Osteocyte (in vitro differentiated cells): ENCODE data around the gene SH3BGR. TPM values are rescaled to one million over a fixed set of nuclear protein-coding genes. Genes with fewer than 3 reads are reported as not detected.
A peak's percentile ranks its signal among the peaks of the same experiment; 100 is the strongest.

Experiments used
- DNase-seq: peaks from one replicate; pipeline ENCODE4 v3.0.0; 2021; ENCODE audit warnings: mixed read lengths; ENCODE audit not compliant: unreplicated experiment; ENCODE audit errors: extremely low spot score
- H3K27ac Mint-ChIP-seq: one replicate; pipeline ENCODE4 v1.8.0; 2021; ENCODE audit warnings: mild to moderate bottlenecking, mixed read lengths; ENCODE audit not compliant: unreplicated experiment
- H3K27me3 Mint-ChIP-seq: one replicate; pipeline ENCODE4 v1.8.0; 2021; ENCODE audit warnings: mixed read lengths; ENCODE audit not compliant: unreplicated experiment
- H3K36me3 Mint-ChIP-seq: one replicate; pipeline ENCODE4 v1.8.0; 2021; ENCODE audit warnings: mixed read lengths; ENCODE audit not compliant: unreplicated experiment
- H3K4me1 Mint-ChIP-seq: one replicate; pipeline ENCODE4 v1.8.0; 2021; ENCODE audit warnings: mixed read lengths; ENCODE audit not compliant: unreplicated experiment
- H3K4me3 Mint-ChIP-seq: one replicate; pipeline ENCODE4 v1.8.0; 2021; ENCODE audit warnings: mild to moderate bottlenecking, moderate library complexity, mixed read lengths; ENCODE audit not compliant: unreplicated experiment
- H3K9me3 Mint-ChIP-seq: one replicate; pipeline ENCODE4 v1.8.0; 2021; ENCODE audit warnings: mixed read lengths; ENCODE audit not compliant: unreplicated experiment
- total RNA-seq: library from RNA; stranded (reverse); gene quantifications from 2 replicates; pipeline ENCODE4 v1.2.1, GENCODE V29; 2021
- TF ChIP-seq, protein P1 (sequence below): fragments of 200-600 bp; sonication (generic); IDR thresholded peaks from 2 replicates; pipeline ENCODE4 v1.5.0; 2021; ENCODE audit warnings: antibody characterized with exemption, mild to moderate bottlenecking, moderate library complexity

SH3BGR gene
- total RNA-seq, 1 donor from 2014 or later = 1.2 TPM

DNA sequence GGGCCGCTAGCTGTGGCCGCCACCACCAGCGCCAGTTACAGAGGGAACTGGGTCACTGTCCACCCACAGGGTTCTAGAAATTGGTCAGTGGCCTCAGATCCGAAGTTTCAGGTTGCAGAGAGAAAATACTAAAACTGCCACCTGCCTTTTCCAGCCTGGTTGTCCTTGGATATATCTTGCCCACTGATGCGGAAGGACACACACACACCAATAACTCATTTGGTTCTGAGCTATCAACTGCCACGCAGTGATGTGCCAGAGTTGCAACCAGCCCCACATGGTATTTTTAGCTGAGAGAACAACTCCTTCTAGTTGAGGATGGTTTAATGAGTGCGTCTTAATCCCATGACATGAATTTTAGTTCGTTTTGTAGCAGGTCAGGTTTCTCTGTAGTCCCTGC, 68.1 kb downstream of the SH3BGR start:
- Mint-ChIP-seq H3K27ac (no peak overlapping the region), H3K4me1 (peaks cover 4% of the 10 kb centered on the region), H3K36me3 (no peaks in the 10 kb centered on the region), H3K27me3 (peaks cover 33% of the 10 kb centered on the region), H3K4me3 (no peak overlapping the region), H3K9me3 (no peaks in the 10 kb centered on the region)
- TF ChIP-seq, protein P1, sequence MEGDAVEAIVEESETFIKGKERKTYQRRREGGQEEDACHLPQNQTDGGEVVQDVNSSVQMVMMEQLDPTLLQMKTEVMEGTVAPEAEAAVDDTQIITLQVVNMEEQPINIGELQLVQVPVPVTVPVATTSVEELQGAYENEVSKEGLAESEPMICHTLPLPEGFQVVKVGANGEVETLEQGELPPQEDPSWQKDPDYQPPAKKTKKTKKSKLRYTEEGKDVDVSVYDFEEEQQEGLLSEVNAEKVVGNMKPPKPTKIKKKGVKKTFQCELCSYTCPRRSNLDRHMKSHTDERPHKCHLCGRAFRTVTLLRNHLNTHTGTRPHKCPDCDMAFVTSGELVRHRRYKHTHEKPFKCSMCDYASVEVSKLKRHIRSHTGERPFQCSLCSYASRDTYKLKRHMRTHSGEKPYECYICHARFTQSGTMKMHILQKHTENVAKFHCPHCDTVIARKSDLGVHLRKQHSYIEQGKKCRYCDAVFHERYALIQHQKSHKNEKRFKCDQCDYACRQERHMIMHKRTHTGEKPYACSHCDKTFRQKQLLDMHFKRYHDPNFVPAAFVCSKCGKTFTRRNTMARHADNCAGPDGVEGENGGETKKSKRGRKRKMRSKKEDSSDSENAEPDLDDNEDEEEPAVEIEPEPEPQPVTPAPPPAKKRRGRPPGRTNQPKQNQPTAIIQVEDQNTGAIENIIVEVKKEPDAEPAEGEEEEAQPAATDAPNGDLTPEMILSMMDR = no peak
- DNase-seq = no peak

DNA sequence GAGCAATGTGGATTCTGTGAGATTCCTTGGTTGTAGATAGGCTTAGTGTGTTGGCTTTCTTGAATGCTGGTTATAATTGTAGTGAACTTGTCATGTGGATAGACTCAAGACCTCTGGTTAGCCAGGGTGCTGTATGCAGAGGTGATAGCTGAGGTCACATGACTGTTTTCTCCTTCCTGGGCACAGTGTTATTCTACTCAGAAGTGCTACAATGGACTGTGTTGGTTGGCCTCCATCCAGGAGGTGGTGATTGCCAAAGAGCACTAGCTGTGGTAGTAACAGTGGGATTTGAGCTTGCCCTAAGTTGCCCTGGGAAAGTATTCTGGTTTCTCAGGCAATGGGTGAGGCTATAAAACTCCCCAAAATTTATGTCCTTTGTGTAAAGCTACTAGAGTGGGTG, 71.6 kb downstream of the SH3BGR start:
- Mint-ChIP-seq H3K36me3 (no peaks in the 10 kb centered on the region), H3K27me3 (peaks cover 24% of the 10 kb centered on the region), H3K4me1 (peaks cover 4% of the 10 kb centered on the region), H3K9me3 (no peaks in the 10 kb centered on the region), H3K4me3 (no peak overlapping the region), H3K27ac (no peak overlapping the region)
- TF ChIP-seq, protein P1 = no peak
- DNase-seq = peak; percentile 27

DNA sequence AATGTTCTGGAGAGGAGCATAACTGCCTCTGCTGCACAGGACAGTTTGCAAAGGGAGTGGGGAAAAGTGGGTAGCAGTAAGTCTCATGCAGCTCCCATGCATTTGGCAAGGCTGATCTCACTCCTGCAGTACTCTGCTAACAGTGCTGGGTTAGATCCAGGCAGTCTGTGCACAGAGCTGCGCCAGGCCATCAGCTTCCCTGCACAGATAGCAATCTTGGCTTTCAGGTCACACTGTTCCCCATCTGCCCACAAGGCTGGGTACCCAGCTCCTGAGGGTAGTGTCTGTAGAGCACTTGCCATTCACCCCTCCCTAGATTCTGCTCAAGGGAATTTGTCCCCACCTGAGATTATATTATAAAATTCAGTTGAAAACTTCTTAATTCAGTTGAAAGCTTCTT, 72.1 kb downstream of the SH3BGR start:
- no peak overlapping the region for H3K27ac Mint-ChIP-seq
- no peak for DNase-seq
- peaks cover 22% of the 10 kb centered on the region for H3K27me3 Mint-ChIP-seq
- peaks cover 4% of the 10 kb centered on the region for H3K4me1 Mint-ChIP-seq
- TF ChIP-seq, protein P1 = no peak
- H3K36me3 Mint-ChIP-seq = no peaks in the 10 kb centered on the region
- H3K9me3 Mint-ChIP-seq = no peaks in the 10 kb centered on the region
- no peak overlapping the region for H3K4me3 Mint-ChIP-seq

DNA sequence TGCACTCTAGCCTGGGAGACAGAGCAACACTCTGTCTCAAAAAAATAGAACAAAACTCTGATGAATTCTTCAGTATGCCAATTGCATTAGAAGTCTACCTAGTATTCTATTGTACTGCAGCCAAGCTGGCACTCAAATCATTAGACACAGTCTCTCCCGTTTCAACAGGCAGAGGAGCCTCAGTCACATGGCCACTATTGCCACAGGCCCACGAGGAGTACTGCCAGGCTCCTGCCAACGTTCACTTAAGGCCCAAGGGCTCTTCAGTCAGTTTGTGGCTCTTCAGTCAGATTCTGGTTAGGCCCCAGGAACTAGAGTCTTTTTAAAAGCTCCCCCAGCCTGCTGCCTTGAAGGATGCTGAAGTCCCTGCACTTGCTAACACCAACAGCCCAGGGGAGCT, 73.4 kb downstream of the SH3BGR start:
- peaks cover 18% of the 10 kb centered on the region for H3K27me3 Mint-ChIP-seq
- peaks cover 4% of the 10 kb centered on the region for H3K4me1 Mint-ChIP-seq
- no peak overlapping the region for H3K27ac Mint-ChIP-seq
- no peak overlapping the region for H3K4me3 Mint-ChIP-seq
- DNase-seq = no peak
- H3K9me3 Mint-ChIP-seq = no peaks in the 10 kb centered on the region
- H3K36me3 Mint-ChIP-seq = no peaks in the 10 kb centered on the region
- TF ChIP-seq, protein P1 = no peak

DNA sequence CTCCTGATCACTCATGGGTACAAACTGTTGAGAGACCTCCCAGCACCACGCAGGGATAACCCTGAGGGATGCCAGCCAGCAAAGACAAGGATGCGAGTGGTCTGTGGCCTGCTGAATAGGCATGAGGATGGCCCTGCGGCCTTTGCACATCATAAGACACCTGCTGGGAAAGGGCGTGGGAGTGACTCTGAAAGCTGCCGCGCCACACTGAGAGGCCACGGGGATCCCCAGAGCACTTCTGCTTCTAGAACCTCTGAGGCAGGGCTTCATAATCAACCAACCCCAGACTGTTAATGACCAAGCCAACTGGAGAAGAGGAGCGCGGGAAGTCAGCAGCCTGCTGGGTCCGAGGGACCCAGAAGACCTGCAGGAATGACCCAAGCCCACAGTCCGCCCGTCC, 73.8 kb downstream of the SH3BGR start:
- Mint-ChIP-seq H3K27ac (no peak overlapping the region), H3K9me3 (no peaks in the 10 kb centered on the region), H3K36me3 (no peaks in the 10 kb centered on the region), H3K4me3 (no peak overlapping the region), H3K4me1 (peaks cover 4% of the 10 kb centered on the region), H3K27me3 (peaks cover 14% of the 10 kb centered on the region)
- TF ChIP-seq, protein P1 = no peak
- DNase-seq = no peak
